SK-N-SH (cell line): ENCODE data around the gene FNDC1.

ENCODE experiments used
- CHD2 ChIP-seq: fragments of 150-350 bp; IDR thresholded peaks from 2 replicates; pipeline ENCODE4 v1.6.1; 2018; ENCODE audit warnings: low read length; ENCODE audit not compliant: partially characterized antibody
- CTCF ChIP-seq: fragments of 200-600 bp; sonication (generic); IDR thresholded peaks from 2 replicates; pipeline ENCODE4 v1.6.1; 2017; ENCODE audit warnings: antibody characterized with exemption, mild to moderate bottlenecking, moderate library complexity
- FOXJ3 ChIP-seq: sonication (generic); formaldehyde crosslinking; IDR thresholded peaks from 2 replicates; pipeline ENCODE4 v1.5.1; 2020; ENCODE audit warnings: mild to moderate bottlenecking, missing genetic modification reagents
- FOXM1 ChIP-seq: IDR thresholded peaks from 2 replicates; pipeline ENCODE4 v1.4.0; 2012; ENCODE audit warnings: low read depth, mild to moderate bottlenecking
- POLR2AphosphoS5 ChIP-seq: IDR thresholded peaks from 2 replicates; pipeline ENCODE4 v1.6.1; 2012; ENCODE audit warnings: low read depth, low read length
- REST ChIP-seq: IDR thresholded peaks from 2 replicates; pipeline ENCODE4 v1.6.1; 2012; ENCODE audit warnings: mild to moderate bottlenecking, low read depth, low read length, moderate library complexity
- RXRA ChIP-seq: IDR thresholded peaks from 2 replicates; pipeline ENCODE4 v1.4.0; 2012; ENCODE audit warnings: low read depth, mild to moderate bottlenecking, borderline replicate concordance
- SIN3A ChIP-seq: IDR thresholded peaks from 2 replicates; pipeline ENCODE4 v1.6.1; 2012; ENCODE audit warnings: low read depth, mild to moderate bottlenecking, low read length, moderate library complexity, borderline replicate concordance
- TCF12 ChIP-seq: IDR thresholded peaks from 2 replicates; pipeline ENCODE4 v1.4.0; 2012
- TEAD4 ChIP-seq: IDR thresholded peaks from 2 replicates; pipeline ENCODE4 v1.4.0; 2012; ENCODE audit warnings: mild to moderate bottlenecking, borderline replicate concordance; ENCODE audit not compliant: insufficient read depth
- ZBTB33 ChIP-seq: IDR thresholded peaks from 2 replicates; pipeline ENCODE4 v1.4.0; 2012; ENCODE audit warnings: low read depth, borderline replicate concordance
- TF ChIP-seq, protein P1 (sequence below): IDR thresholded peaks from 2 replicates; pipeline ENCODE4 v1.4.0; 2012; ENCODE audit warnings: low read depth, borderline replicate concordance
- TF ChIP-seq, protein P2 (sequence below): IDR thresholded peaks from 2 replicates; pipeline ENCODE4 v1.4.0; 2012; ENCODE audit warnings: low read depth

- TF ChIP-seq CTCF, result no peak
- no peak for TF ChIP-seq REST
- TF ChIP-seq CHD2, result no peak
- no peak for TF ChIP-seq ZBTB33
- TF ChIP-seq, protein P1, sequence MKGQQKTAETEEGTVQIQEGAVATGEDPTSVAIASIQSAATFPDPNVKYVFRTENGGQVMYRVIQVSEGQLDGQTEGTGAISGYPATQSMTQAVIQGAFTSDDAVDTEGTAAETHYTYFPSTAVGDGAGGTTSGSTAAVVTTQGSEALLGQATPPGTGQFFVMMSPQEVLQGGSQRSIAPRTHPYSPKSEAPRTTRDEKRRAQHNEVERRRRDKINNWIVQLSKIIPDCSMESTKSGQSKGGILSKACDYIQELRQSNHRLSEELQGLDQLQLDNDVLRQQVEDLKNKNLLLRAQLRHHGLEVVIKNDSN, result no peak
- no peak for TF ChIP-seq FOXM1
- TF ChIP-seq SIN3A, result no peak
- TF ChIP-seq POLR2AphosphoS5, result no peak
- TF ChIP-seq TCF12, result no peak
- TF ChIP-seq TEAD4, result no peak
- no peak for TF ChIP-seq RXRA
- TF ChIP-seq, protein P2, sequence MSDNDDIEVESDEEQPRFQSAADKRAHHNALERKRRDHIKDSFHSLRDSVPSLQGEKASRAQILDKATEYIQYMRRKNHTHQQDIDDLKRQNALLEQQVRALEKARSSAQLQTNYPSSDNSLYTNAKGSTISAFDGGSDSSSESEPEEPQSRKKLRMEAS, result no peak
- TF ChIP-seq FOXJ3 (CRISPR knock-in tag), result no peak
Measured at GRCh38 chr6:159256128-159256527, 86.9 kb downstream of the FNDC1 start.
